Measurements from ENCODE around the gene CEP128.

Gene CEP128

GRCh38 chr14:80698974-80699373 is 242.6 kb downstream of the CEP128 start:
- peaks cover 5% of the 10 kb centered on the region for H4K20me1 ChIP-seq (ENCODE audit: insufficient read depth, low read length)
- TF ChIP-seq, protein P1, sequence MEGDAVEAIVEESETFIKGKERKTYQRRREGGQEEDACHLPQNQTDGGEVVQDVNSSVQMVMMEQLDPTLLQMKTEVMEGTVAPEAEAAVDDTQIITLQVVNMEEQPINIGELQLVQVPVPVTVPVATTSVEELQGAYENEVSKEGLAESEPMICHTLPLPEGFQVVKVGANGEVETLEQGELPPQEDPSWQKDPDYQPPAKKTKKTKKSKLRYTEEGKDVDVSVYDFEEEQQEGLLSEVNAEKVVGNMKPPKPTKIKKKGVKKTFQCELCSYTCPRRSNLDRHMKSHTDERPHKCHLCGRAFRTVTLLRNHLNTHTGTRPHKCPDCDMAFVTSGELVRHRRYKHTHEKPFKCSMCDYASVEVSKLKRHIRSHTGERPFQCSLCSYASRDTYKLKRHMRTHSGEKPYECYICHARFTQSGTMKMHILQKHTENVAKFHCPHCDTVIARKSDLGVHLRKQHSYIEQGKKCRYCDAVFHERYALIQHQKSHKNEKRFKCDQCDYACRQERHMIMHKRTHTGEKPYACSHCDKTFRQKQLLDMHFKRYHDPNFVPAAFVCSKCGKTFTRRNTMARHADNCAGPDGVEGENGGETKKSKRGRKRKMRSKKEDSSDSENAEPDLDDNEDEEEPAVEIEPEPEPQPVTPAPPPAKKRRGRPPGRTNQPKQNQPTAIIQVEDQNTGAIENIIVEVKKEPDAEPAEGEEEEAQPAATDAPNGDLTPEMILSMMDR (IDR thresholded peaks at IDR 0.05; ENCODE audit: low read depth, low read length) = no peak
- no peak for TF ChIP-seq EZH2phosphoT487 (IDR thresholded peaks at IDR 0.05; ENCODE audit: low read depth)

DNA sequence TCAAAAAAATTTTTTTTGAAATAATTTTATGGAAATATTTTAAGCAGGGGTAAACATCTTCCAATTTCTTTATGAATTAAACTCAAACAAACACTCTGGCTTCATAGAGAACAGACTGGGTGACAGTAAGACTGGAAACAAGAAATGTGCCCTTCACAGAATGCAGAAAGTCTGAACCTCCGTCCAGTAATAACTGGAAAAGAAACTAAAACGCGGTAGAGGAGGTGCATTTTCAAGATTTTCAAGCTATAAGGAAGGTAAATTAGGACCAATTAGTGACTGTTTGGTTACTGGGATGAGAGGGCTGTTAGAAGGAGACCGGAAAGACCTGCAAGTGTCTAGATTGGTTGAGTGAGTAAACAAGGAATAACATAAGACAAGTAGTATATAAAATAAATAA is 245.7 kb downstream of the CEP128 start:
- no peak for TF ChIP-seq EZH2phosphoT487 (IDR thresholded peaks at IDR 0.05; ENCODE audit: low read depth)
- TF ChIP-seq, protein P1 (IDR thresholded peaks at IDR 0.05; ENCODE audit: low read depth, low read length) = no peak
- no peak overlapping the region for H2AFZ ChIP-seq (ENCODE audit: low read depth, low read length)
- H3K36me3 ChIP-seq (replicated peaks; ENCODE audit: low read depth, low read length) = no peaks in the 10 kb centered on the region

More at GRCh38 chr14:80698974-80699373, 242.6 kb downstream of the CEP128 start:
- H3K27ac ChIP-seq (ENCODE audit: low read length) = no peak overlapping the region
- no peaks in the 10 kb centered on the region for H3K79me2 ChIP-seq (ENCODE audit: low read length)
- no peaks in the 10 kb centered on the region for H3K27me3 ChIP-seq (ENCODE audit: low read depth, low read length)
- no peaks in the 10 kb centered on the region for H3K36me3 ChIP-seq (replicated peaks; ENCODE audit: low read depth, low read length)
- peaks cover 12% of the 10 kb centered on the region for H3K4me1 ChIP-seq (ENCODE audit: low read length)
- no peak overlapping the region for H3K4me2 ChIP-seq (ENCODE audit: low read length)
- H3K9me3 ChIP-seq (ENCODE audit: insufficient read depth, low read length) = no peaks in the 10 kb centered on the region
- H3K9ac ChIP-seq (ENCODE audit: low read length) = no peak overlapping the region
- H2AFZ ChIP-seq (ENCODE audit: low read depth, low read length) = no peak overlapping the region
- no peak overlapping the region for H3K4me3 ChIP-seq (ENCODE audit: low read length)

GRCh38 chr14:80692903-80693302 is 248.6 kb downstream of the CEP128 start:
- no peaks in the 10 kb centered on the region for H3K9me3 ChIP-seq (ENCODE audit: insufficient read depth, low read length)
- no peaks in the 10 kb centered on the region for H3K79me2 ChIP-seq (ENCODE audit: low read length)
- H3K27me3 ChIP-seq (ENCODE audit: low read depth, low read length) = no peaks in the 10 kb centered on the region
- H2AFZ ChIP-seq (ENCODE audit: low read depth, low read length) = no peak overlapping the region
- TF ChIP-seq, protein P1 (IDR thresholded peaks at IDR 0.05; ENCODE audit: low read depth, low read length) = no peak
- TF ChIP-seq EZH2phosphoT487 (IDR thresholded peaks at IDR 0.05; ENCODE audit: low read depth) = no peak
- no peak overlapping the region for H3K27ac ChIP-seq (ENCODE audit: low read length)
- no peak overlapping the region for H3K4me2 ChIP-seq (ENCODE audit: low read length)
- no peak overlapping the region for H3K9ac ChIP-seq (ENCODE audit: low read length)
- H3K36me3 ChIP-seq (replicated peaks; ENCODE audit: low read depth, low read length) = no peaks in the 10 kb centered on the region
- peaks cover 12% of the 10 kb centered on the region for H3K4me1 ChIP-seq (ENCODE audit: low read length)
- H4K20me1 ChIP-seq (ENCODE audit: insufficient read depth, low read length) = peaks cover 5% of the 10 kb centered on the region
- no peak overlapping the region for H3K4me3 ChIP-seq (ENCODE audit: low read length)

More for the DNA sequence above, 245.7 kb downstream of the CEP128 start:
- Histone ChIP-seq H3K9me3 (ENCODE audit: insufficient read depth, low read length) (no peaks in the 10 kb centered on the region), H3K4me1 (ENCODE audit: low read length) (peaks cover 12% of the 10 kb centered on the region), H3K27ac (ENCODE audit: low read length) (no peak overlapping the region), H3K9ac (ENCODE audit: low read length) (no peak overlapping the region), H3K4me2 (ENCODE audit: low read length) (0 out of 2 replicates have a peak overlapping the region, but pooled peaks have one; percentile 8), H3K79me2 (ENCODE audit: low read length) (no peaks in the 10 kb centered on the region), H4K20me1 (ENCODE audit: insufficient read depth, low read length) (peaks cover 5% of the 10 kb centered on the region), H3K4me3 (ENCODE audit: low read length) (no peak overlapping the region), H3K27me3 (ENCODE audit: low read depth, low read length) (no peaks in the 10 kb centered on the region)

DNA sequence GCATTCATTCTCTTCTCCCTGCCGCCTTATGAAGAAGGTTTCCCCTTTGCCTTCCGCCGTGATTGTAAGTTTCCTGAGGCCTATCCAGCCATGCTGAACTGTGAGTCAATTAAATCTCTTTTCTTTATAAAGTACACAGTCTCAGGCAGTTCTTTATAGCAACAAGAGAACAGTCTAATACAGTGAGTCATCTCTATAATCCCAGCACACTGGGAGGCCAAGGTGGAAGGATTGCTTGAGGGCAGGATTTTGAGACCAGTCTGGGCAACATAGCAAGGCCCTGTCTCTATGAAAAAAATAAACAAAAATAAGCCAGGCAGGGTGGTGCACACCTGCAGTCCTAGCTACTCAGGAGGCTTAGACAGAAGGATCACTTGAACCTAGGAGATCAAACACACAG is 259.9 kb downstream of the CEP128 start:
- Histone ChIP-seq H3K9ac (ENCODE audit: low read length) (no peak overlapping the region), H3K36me3 (replicated peaks; ENCODE audit: low read depth, low read length) (peaks cover 7% of the 10 kb centered on the region), H3K27ac (ENCODE audit: low read length) (no peak overlapping the region), H2AFZ (ENCODE audit: low read depth, low read length) (no peak overlapping the region), H3K4me3 (ENCODE audit: low read length) (no peak overlapping the region), H3K79me2 (ENCODE audit: low read length) (no peaks in the 10 kb centered on the region), H3K4me2 (ENCODE audit: low read length) (no peak overlapping the region), H4K20me1 (ENCODE audit: insufficient read depth, low read length) (no peaks in the 10 kb centered on the region), H3K9me3 (ENCODE audit: insufficient read depth, low read length) (0 out of 2 replicates have a peak, but pooled peaks cover 9% of the 10 kb centered on the region), H3K27me3 (ENCODE audit: low read depth, low read length) (no peaks in the 10 kb centered on the region), H3K4me1 (ENCODE audit: low read length) (no peaks in the 10 kb centered on the region)
- TF ChIP-seq, protein P1 (IDR thresholded peaks at IDR 0.05; ENCODE audit: low read depth, low read length) = no peak
- TF ChIP-seq EZH2phosphoT487 (IDR thresholded peaks at IDR 0.05; ENCODE audit: low read depth) = no peak
